NB4 (cell line): Measurements from ENCODE around the gene KCNIP3.

Source experiments
- POLR2A ChIP-seq: IDR thresholded peaks from 2 replicates; pipeline ENCODE4 v1.6.1; 2011; ENCODE audit warnings: mild to moderate bottlenecking; ENCODE audit not compliant: insufficient read length; ENCODE audit errors: extremely low read depth
- TF ChIP-seq, protein P1 (sequence below): IDR thresholded peaks from one replicate; pipeline ENCODE4 v1.5.1; 2012; ENCODE audit warnings: low read depth, low read length
- TF ChIP-seq, protein P2 (sequence below): IDR thresholded peaks from 2 replicates; pipeline ENCODE4 v1.6.1; 2011; ENCODE audit warnings: low read depth, low read length

- TF ChIP-seq, protein P1, sequence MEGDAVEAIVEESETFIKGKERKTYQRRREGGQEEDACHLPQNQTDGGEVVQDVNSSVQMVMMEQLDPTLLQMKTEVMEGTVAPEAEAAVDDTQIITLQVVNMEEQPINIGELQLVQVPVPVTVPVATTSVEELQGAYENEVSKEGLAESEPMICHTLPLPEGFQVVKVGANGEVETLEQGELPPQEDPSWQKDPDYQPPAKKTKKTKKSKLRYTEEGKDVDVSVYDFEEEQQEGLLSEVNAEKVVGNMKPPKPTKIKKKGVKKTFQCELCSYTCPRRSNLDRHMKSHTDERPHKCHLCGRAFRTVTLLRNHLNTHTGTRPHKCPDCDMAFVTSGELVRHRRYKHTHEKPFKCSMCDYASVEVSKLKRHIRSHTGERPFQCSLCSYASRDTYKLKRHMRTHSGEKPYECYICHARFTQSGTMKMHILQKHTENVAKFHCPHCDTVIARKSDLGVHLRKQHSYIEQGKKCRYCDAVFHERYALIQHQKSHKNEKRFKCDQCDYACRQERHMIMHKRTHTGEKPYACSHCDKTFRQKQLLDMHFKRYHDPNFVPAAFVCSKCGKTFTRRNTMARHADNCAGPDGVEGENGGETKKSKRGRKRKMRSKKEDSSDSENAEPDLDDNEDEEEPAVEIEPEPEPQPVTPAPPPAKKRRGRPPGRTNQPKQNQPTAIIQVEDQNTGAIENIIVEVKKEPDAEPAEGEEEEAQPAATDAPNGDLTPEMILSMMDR: no peak
- no peak for TF ChIP-seq POLR2A
- TF ChIP-seq, protein P2, sequence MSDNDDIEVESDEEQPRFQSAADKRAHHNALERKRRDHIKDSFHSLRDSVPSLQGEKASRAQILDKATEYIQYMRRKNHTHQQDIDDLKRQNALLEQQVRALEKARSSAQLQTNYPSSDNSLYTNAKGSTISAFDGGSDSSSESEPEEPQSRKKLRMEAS: no peak
These were observed 85.8 kb downstream of the KCNIP3 start for GRCh38 chr2:95382686-95383634.
